OCI-LY3 (cell line): ENCODE data around the gene TANGO6.

Experiments
- H2AFZ ChIP-seq: fragments of 200-600, 300-600 bp; shearing (Covaris generic); 2 replicates; pipeline ENCODE4 v1.6.0; 2014; ENCODE audit warnings: antibody characterized with exemption, low read depth, low read length
- H3K27ac ChIP-seq: fragments of 200-600, 300-600 bp; sonication (generic); 2 replicates; pipeline ENCODE4 v1.5.1; 2014; ENCODE audit warnings: mild to moderate bottlenecking, low read length, moderate library complexity, mixed read lengths
- H3K27me3 ChIP-seq: fragments of 200-600, 300-600 bp; sonication (generic); 2 replicates; pipeline ENCODE4 v1.6.1; 2014; ENCODE audit warnings: low read depth, low read length, mixed read lengths
- H3K36me3 ChIP-seq: fragments of 200-600, 300-600 bp; sonication (generic); replicated peaks from 2 replicates; pipeline ENCODE3; 2014; ENCODE audit warnings: low read depth, low read length, mixed read lengths
- H3K4me1 ChIP-seq: fragments of 300-600, 200-600 bp; sonication (generic); 2 replicates; pipeline ENCODE4 v1.6.1; 2014; ENCODE audit warnings: low read length, mixed read lengths
- H3K4me2 ChIP-seq: fragments of 200-600, 300-600 bp; sonication (generic); 2 replicates; pipeline ENCODE4 v1.6.1; 2014; ENCODE audit warnings: low read length, mixed read lengths
- H3K4me3 ChIP-seq: fragments of 300-600, 200-600 bp; sonication (generic); 2 replicates; pipeline ENCODE4 v1.5.1; 2014; ENCODE audit warnings: antibody characterized with exemption, mild to moderate bottlenecking, low read length, moderate library complexity
- H3K79me2 ChIP-seq: fragments of 300-600, 200-600 bp; shearing (Covaris generic); 2 replicates; pipeline ENCODE4 v1.6.1; 2014; ENCODE audit warnings: mild to moderate bottlenecking, low read length, mixed read lengths
- H3K9ac ChIP-seq: fragments of 300-600, 200-600 bp; shearing (Covaris generic); 2 replicates; pipeline ENCODE4 v1.6.0; 2014; ENCODE audit warnings: mild to moderate bottlenecking, low read length, moderate library complexity
- H3K9me3 ChIP-seq: fragments of 200-600, 300-600 bp; shearing (Covaris generic); 2 replicates; pipeline ENCODE4 v1.6.1; 2014; ENCODE audit warnings: low read length, mixed read lengths; ENCODE audit not compliant: insufficient read depth
- H4K20me1 ChIP-seq: fragments of 200-600, 300-600 bp; sonication (generic); 2 replicates; pipeline ENCODE4 v1.6.1; 2016; ENCODE audit warnings: low read length, mixed read lengths; ENCODE audit not compliant: insufficient read depth
- EZH2phosphoT487 ChIP-seq: fragments of 200-600 bp; shearing (Covaris generic); IDR thresholded peaks from 2 replicates; pipeline ENCODE4 v1.6.1; 2018; ENCODE audit warnings: antibody characterized with exemption, mixed run types, low read depth
- TF ChIP-seq, protein P1 (sequence below): fragments of 200-600, 300-600 bp; sonication (generic); IDR thresholded peaks from 2 replicates; pipeline ENCODE4 v1.5.1; 2014; ENCODE audit warnings: antibody characterized with exemption, low read length, low read depth

The TANGO6 gene

DNA sequence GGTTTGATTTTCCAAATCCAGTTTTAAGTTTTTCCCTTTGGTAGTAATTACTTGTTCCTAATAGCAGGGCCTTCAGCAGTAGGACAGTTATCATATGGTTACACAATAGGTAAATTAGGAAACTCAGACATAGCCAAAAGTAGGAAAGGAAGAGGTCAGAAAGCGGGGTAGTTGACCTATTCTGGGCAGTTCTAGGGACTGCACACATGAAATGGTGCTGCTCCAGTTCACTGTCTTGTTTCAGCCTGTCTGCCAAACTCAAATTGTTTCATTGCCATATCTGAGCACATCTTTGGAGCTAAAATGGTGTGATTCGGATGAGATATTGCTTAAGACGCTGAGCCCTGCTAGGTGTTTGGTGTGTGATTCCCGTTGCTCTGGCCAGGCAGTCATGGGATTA lies 56.7 kb downstream of the TANGO6 start:
- Histone ChIP-seq H3K36me3 (peaks cover 23% of the 10 kb centered on the region), H3K9ac (no peak overlapping the region), H4K20me1 (no peaks in the 10 kb centered on the region), H2AFZ (no peak overlapping the region), H3K79me2 (no peaks in the 10 kb centered on the region), H3K4me3 (no peak overlapping the region), H3K27ac (no peak overlapping the region), H3K27me3 (no peaks in the 10 kb centered on the region), H3K9me3 (no peaks in the 10 kb centered on the region), H3K4me1 (peaks cover 3% of the 10 kb centered on the region), H3K4me2 (no peak overlapping the region)
- TF ChIP-seq, protein P1, sequence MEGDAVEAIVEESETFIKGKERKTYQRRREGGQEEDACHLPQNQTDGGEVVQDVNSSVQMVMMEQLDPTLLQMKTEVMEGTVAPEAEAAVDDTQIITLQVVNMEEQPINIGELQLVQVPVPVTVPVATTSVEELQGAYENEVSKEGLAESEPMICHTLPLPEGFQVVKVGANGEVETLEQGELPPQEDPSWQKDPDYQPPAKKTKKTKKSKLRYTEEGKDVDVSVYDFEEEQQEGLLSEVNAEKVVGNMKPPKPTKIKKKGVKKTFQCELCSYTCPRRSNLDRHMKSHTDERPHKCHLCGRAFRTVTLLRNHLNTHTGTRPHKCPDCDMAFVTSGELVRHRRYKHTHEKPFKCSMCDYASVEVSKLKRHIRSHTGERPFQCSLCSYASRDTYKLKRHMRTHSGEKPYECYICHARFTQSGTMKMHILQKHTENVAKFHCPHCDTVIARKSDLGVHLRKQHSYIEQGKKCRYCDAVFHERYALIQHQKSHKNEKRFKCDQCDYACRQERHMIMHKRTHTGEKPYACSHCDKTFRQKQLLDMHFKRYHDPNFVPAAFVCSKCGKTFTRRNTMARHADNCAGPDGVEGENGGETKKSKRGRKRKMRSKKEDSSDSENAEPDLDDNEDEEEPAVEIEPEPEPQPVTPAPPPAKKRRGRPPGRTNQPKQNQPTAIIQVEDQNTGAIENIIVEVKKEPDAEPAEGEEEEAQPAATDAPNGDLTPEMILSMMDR: no peak
- no peak for TF ChIP-seq EZH2phosphoT487

DNA sequence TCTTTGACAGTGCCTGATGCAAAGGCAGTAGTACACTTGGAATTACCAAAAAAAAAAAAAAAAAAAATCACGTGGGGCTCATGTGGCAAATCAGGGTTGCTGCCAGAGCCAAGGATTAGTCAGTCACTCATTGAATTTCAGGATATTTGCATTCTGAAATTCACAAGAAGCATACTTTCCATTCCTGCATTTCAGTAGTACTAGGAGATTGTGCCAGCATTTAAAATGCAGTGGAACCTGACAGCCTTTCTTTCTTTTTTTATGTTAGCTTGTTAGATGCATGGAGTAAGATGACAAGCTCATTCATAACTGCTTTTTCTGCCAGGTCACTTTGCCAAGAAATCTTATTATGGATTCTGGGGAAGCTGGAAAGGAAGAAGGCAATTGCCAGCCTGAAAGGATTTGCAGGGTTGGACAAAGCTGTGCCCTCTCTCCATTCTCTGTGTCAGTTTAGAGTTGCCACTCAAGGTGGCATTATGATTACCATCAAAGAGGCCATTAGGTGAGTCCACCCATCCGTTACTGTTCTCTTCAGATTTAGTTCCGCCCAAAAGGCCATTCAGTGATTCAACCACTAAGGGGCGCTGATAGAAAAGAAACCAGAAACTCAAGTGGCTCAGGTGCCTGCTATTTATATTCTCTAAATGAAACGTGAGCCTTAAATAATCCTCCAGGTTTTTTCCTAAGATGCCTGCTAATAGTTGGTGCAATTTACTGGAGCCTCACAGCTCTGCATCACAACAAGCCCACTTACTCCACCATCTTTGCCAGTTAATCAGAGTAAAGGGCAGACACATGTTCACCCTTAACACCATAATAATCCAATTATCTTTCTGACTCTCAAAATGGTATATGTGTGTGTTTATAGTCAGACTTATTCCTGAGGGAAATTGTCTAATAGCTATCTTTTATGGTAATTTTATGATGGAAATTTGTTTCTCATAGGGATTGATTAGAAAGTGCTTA lies 59.0 kb downstream of the TANGO6 start:
- no peaks in the 10 kb centered on the region for H4K20me1 ChIP-seq
- no peaks in the 10 kb centered on the region for H3K27me3 ChIP-seq
- peaks cover 24% of the 10 kb centered on the region for H3K36me3 ChIP-seq
- no peak overlapping the region for H3K4me2 ChIP-seq
- no peak overlapping the region for H2AFZ ChIP-seq
- H3K4me3 ChIP-seq: no peak overlapping the region
- H3K4me1 ChIP-seq: peaks cover 3% of the 10 kb centered on the region
- H3K79me2 ChIP-seq: no peaks in the 10 kb centered on the region
- TF ChIP-seq, protein P1: peak; percentile 80
- TF ChIP-seq EZH2phosphoT487: no peak
- no peak overlapping the region for H3K9ac ChIP-seq
- H3K27ac ChIP-seq: no peak overlapping the region
- no peaks in the 10 kb centered on the region for H3K9me3 ChIP-seq

- TF ChIP-seq EZH2phosphoT487: no peak
- TF ChIP-seq, protein P1: no peak
- H3K4me2 ChIP-seq: no peak overlapping the region
- H3K9ac ChIP-seq: no peak overlapping the region
- peaks cover 29% of the 10 kb centered on the region for H3K36me3 ChIP-seq
- H4K20me1 ChIP-seq: no peaks in the 10 kb centered on the region
- no peaks in the 10 kb centered on the region for H3K27me3 ChIP-seq
- H2AFZ ChIP-seq: no peak overlapping the region
- no peak overlapping the region for H3K4me3 ChIP-seq
- H3K9me3 ChIP-seq: no peaks in the 10 kb centered on the region
- H3K27ac ChIP-seq: no peak overlapping the region
- H3K79me2 ChIP-seq: no peaks in the 10 kb centered on the region
- peaks cover 3% of the 10 kb centered on the region for H3K4me1 ChIP-seq
Measured at GRCh38 chr16:68902969-68903345, 59.6 kb downstream of the TANGO6 start.

- no peak for TF ChIP-seq EZH2phosphoT487
- TF ChIP-seq, protein P1: no peak
- Histone ChIP-seq H3K9ac (no peak overlapping the region), H3K79me2 (no peaks in the 10 kb centered on the region), H3K9me3 (no peaks in the 10 kb centered on the region), H3K27me3 (no peaks in the 10 kb centered on the region), H3K27ac (no peak overlapping the region), H4K20me1 (no peaks in the 10 kb centered on the region), H3K36me3 (peaks cover 44% of the 10 kb centered on the region), H3K4me2 (no peak overlapping the region), H3K4me3 (no peak overlapping the region), H2AFZ (no peak overlapping the region), H3K4me1 (peaks cover 3% of the 10 kb centered on the region)
Measured at GRCh38 chr16:68907297-68907696, 64.0 kb downstream of the TANGO6 start.
